Measurements from ENCODE around the gene KRT73.

- no peak for TF ChIP-seq POLR2A (IDR thresholded peaks at IDR 0.05)
- TF ChIP-seq, protein P1, sequence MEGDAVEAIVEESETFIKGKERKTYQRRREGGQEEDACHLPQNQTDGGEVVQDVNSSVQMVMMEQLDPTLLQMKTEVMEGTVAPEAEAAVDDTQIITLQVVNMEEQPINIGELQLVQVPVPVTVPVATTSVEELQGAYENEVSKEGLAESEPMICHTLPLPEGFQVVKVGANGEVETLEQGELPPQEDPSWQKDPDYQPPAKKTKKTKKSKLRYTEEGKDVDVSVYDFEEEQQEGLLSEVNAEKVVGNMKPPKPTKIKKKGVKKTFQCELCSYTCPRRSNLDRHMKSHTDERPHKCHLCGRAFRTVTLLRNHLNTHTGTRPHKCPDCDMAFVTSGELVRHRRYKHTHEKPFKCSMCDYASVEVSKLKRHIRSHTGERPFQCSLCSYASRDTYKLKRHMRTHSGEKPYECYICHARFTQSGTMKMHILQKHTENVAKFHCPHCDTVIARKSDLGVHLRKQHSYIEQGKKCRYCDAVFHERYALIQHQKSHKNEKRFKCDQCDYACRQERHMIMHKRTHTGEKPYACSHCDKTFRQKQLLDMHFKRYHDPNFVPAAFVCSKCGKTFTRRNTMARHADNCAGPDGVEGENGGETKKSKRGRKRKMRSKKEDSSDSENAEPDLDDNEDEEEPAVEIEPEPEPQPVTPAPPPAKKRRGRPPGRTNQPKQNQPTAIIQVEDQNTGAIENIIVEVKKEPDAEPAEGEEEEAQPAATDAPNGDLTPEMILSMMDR (IDR thresholded peaks at IDR 0.05), result no peak
These were observed 44.5 kb upstream of the KRT73 start for GRCh38 chr12:52662918-52663229.
